NT2/D1 (cell line): ENCODE measurements around the gene SPG21.

Experiments used
- SUZ12 ChIP-seq: IDR thresholded peaks from 2 replicates; pipeline ENCODE4 v1.6.1; 2011; ENCODE audit not compliant: insufficient read length, insufficient read depth; ENCODE audit errors: extremely low read depth
- YY1 ChIP-seq: IDR thresholded peaks from 2 replicates; pipeline ENCODE4 v1.6.1; 2011; ENCODE audit not compliant: insufficient read length, insufficient read depth

- no peak for TF ChIP-seq YY1
- TF ChIP-seq SUZ12, result no peak
These were observed 63.1 kb downstream of the SPG21 start for GRCh38 chr15:64926661-64927060.
